Endodermal cell (in vitro differentiated cells): Measurements from ENCODE around the gene TBC1D2B. TPM values are rescaled to one million over a fixed set of nuclear protein-coding genes. Genes with fewer than 3 reads are reported as not detected.
"Not testable (repeated sequence)": the region's sequence is repeated elsewhere in the genome, so short reads cannot be mapped to it uniquely, and the experiment has no call there.

ENCODE experiments used
- DNase-seq: peaks from one replicate; pipeline ENCODE4 v3.0.0-alpha.2; 2017
- H3K27ac ChIP-seq: 2 replicates; pipeline ENCODE4 v1.5.1; 2013; ENCODE audit warnings: mild to moderate bottlenecking, low read depth, low read length, moderate library complexity
- H3K27me3 ChIP-seq: 2 replicates; pipeline ENCODE4 v1.6.1; 2013; ENCODE audit warnings: mild to moderate bottlenecking, low read length, moderate library complexity; ENCODE audit not compliant: insufficient read depth, control insufficient read depth, poor library complexity, severe bottlenecking
- H3K36me3 ChIP-seq: 2 replicates; pipeline ENCODE4 v1.7.0; 2013; ENCODE audit warnings: mild to moderate bottlenecking, low read length, moderate library complexity; ENCODE audit not compliant: control insufficient read depth, insufficient read depth
- H3K4me1 ChIP-seq: one replicate; pipeline ENCODE4 v1.7.0; 2013; ENCODE audit warnings: low read length; ENCODE audit not compliant: control insufficient read depth, insufficient read depth
- H3K4me3 ChIP-seq: 2 replicates; pipeline ENCODE4 v1.5.1; 2013; ENCODE audit warnings: mild to moderate bottlenecking, low read length, moderate library complexity
- H3K9ac ChIP-seq: 2 replicates; pipeline ENCODE4 v1.6.1; 2013; ENCODE audit warnings: mild to moderate bottlenecking, low read length, moderate library complexity; ENCODE audit not compliant: poor library complexity, severe bottlenecking; ENCODE audit errors: extremely low read depth
- H3K9me3 ChIP-seq: 2 replicates; pipeline ENCODE4 v1.6.1; 2013; ENCODE audit warnings: mild to moderate bottlenecking, low read length, moderate library complexity; ENCODE audit not compliant: control insufficient read depth
- H3K27ac Mint-ChIP-seq: 2 replicates; pipeline ENCODE4 v1.8.0; 2020; ENCODE audit warnings: mixed read lengths
- H3K27me3 Mint-ChIP-seq: 2 replicates; pipeline ENCODE4 v1.8.0; 2021; ENCODE audit warnings: mild to moderate bottlenecking, mixed read lengths; ENCODE audit not compliant: insufficient read depth
- H3K36me3 Mint-ChIP-seq: 2 replicates; pipeline ENCODE4 v1.8.0; 2020; ENCODE audit warnings: low read depth, mixed read lengths
- H3K4me1 Mint-ChIP-seq: 2 replicates; pipeline ENCODE4 v1.8.0; 2020; ENCODE audit warnings: mixed read lengths
- H3K4me3 Mint-ChIP-seq: 2 replicates; pipeline ENCODE4 v1.8.0; 2020; ENCODE audit warnings: mild to moderate bottlenecking, moderate library complexity, mixed read lengths
- H3K9me3 Mint-ChIP-seq: 2 replicates; pipeline ENCODE4 v1.8.0; 2020; ENCODE audit warnings: mild to moderate bottlenecking, mixed read lengths
- WGBS, 2 experiments: methylation state at CpG; one replicate each; pipeline versions ENCODE4 v1.1.5 to v1.1.7; 2013; ENCODE audit warnings: missing lambda C conversion rate in 2 of 2, mixed read lengths in 1 of 2; ENCODE audit not compliant: insufficient coverage in 1 of 2, insufficient read length in 1 of 2; 5-methylcytosine and 5-hydroxymethylcytosine counted together
- total RNA-seq, 2 donors: library from RNA; stranded (reverse); fragmentation: NEBNext Ultra II Directional in 1 of 2; extraction: Animal tissue kit (Norgen Biotek cat#: 25700) in 1 of 2; gene quantifications; 2 replicates in 1 of 2; 3 replicates in 1 of 2; pipeline ENCODE4 v1.2.1, GENCODE V29; 2021
- TF ChIP-seq, protein P1 (sequence below): fragments of 200-600 bp; sonication (generic); conservative IDR thresholded peaks from 2 replicates; pipeline ENCODE4 v1.5.0; 2021; ENCODE audit warnings: antibody characterized with exemption, mild to moderate bottlenecking

Gene TBC1D2B
- total RNA-seq, 2 donors from 2014 or later: 13.8 to 23.8 TPM

DNA sequence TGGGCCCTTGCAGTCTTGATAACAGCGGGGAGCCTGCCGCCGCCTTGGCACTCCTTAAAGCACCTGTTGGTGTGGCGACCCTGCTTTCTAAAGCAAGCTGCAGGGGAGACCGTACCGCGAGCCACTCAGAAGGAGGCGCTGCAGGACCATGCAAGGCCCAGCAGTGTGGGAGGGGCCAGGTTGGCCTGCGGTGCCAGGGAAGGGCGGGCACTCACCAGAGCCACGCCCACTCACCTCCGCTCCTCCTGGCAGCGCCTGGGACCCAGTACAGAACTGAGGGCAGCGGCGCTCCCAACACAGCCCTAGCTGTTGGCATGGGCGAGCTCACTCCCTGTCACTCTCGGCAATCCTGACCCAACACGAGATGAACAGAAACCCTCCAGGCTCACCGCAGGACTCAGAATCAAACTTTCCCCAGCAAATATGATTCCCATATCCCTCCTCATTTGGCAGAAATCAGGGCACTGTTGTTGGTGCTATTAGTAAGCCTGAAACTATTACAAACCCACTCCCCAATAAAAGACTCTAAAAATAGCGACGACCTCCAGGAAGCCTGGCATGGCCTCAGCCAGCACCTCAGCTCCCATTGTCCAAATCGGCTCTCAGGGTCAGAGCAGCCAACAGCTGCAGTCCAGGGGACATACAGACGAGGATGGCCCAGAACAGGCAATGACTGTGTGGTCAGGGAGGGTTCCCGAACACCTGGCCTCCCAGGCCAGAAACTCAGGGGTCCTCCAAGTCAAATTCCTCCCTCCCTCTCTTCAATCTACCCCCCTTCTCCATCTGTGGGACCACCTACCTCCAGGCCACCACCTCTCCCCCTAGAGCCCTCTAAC lies 77.2 kb downstream of the TBC1D2B start:
- peaks cover 4% of the 10 kb centered on the region for H3K4me1 ChIP-seq
- H3K27ac ChIP-seq: no peak overlapping the region
- no peaks in the 10 kb centered on the region for H3K9me3 ChIP-seq
- H3K9ac ChIP-seq: no peak overlapping the region
- TF ChIP-seq, protein P1, sequence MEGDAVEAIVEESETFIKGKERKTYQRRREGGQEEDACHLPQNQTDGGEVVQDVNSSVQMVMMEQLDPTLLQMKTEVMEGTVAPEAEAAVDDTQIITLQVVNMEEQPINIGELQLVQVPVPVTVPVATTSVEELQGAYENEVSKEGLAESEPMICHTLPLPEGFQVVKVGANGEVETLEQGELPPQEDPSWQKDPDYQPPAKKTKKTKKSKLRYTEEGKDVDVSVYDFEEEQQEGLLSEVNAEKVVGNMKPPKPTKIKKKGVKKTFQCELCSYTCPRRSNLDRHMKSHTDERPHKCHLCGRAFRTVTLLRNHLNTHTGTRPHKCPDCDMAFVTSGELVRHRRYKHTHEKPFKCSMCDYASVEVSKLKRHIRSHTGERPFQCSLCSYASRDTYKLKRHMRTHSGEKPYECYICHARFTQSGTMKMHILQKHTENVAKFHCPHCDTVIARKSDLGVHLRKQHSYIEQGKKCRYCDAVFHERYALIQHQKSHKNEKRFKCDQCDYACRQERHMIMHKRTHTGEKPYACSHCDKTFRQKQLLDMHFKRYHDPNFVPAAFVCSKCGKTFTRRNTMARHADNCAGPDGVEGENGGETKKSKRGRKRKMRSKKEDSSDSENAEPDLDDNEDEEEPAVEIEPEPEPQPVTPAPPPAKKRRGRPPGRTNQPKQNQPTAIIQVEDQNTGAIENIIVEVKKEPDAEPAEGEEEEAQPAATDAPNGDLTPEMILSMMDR: peak; percentile 97
- H3K27me3 Mint-ChIP-seq: no peaks in the 10 kb centered on the region
- H3K4me3 Mint-ChIP-seq: no peak overlapping the region
- DNase-seq: peak; percentile 98
- peaks cover 8% of the 10 kb centered on the region for H3K36me3 Mint-ChIP-seq
- no peaks in the 10 kb centered on the region for H3K9me3 Mint-ChIP-seq
- 44 to 87% methylated on average over 3 to 24 of the region's 24 CpGs for WGBS, 2 experiments
- no peaks in the 10 kb centered on the region for H3K36me3 ChIP-seq
- H3K27me3 ChIP-seq: no peaks in the 10 kb centered on the region
- H3K4me3 ChIP-seq: no peak overlapping the region
- no peak overlapping the region for H3K27ac Mint-ChIP-seq
- peaks cover 2% of the 10 kb centered on the region for H3K4me1 Mint-ChIP-seq

DNA sequence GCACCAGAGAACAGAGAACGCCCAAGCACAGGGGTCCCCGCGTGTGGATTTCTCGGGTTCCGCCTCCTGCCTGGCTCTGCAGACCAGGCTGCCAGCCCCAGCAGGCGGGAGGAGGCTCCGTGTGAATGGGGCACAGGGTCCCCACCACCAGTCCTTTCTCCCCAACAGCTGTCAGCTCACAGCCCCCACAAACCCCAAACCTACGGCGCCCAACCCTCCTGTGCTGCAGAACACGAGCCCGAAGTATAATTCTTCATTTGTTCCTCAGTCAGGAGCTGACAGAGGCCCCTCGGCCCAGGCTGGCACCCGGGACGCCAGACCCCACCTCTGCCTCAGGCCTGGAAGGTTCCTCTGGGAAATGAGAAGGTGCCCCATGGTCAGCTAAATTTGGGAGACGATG lies 78.0 kb downstream of the TBC1D2B start:
- H3K36me3 ChIP-seq: no peaks in the 10 kb centered on the region
- no peaks in the 10 kb centered on the region for H3K27me3 ChIP-seq
- H3K4me1 Mint-ChIP-seq: peaks cover 2% of the 10 kb centered on the region

DNA sequence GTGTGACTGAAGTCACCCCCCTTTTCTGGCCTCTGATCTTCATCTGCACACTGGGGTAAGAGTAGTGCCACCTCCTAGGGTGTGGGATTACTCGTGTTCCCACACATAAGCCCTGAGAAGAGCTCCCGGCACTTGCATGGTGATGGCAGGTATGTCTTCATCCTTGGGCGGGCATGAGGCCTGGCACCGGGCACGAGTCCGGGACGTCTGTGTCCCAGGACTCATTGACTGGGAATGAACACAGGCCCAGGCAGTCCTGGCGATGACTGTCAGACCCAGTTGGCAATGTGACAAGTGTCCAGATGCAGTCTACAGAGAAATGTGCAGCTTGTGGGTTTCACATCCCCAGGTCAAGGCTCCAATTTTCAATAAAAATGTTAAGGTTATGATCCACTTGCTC lies 78.9 kb downstream of the TBC1D2B start:
- Mint-ChIP-seq H3K27ac (no peak overlapping the region), H3K4me3 (no peak overlapping the region), H3K27me3 (no peaks in the 10 kb centered on the region), H3K36me3 (peaks cover 8% of the 10 kb centered on the region), H3K9me3 (no peaks in the 10 kb centered on the region), H3K4me1 (no peaks in the 10 kb centered on the region)
- no peaks in the 10 kb centered on the region for H3K9me3 ChIP-seq
- no peak overlapping the region for H3K4me3 ChIP-seq
- DNase-seq: no peak
- no peak overlapping the region for H3K9ac ChIP-seq
- TF ChIP-seq, protein P1: no peak
- WGBS, 2 experiments: 91 to 94% methylated on average over 7 to 8 of the region's 8 CpGs
- H3K27me3 ChIP-seq: no peaks in the 10 kb centered on the region
- H3K36me3 ChIP-seq: no peaks in the 10 kb centered on the region
- no peak overlapping the region for H3K27ac ChIP-seq
- H3K4me1 ChIP-seq: peaks cover 4% of the 10 kb centered on the region

More for the DNA sequence above, 78.0 kb downstream of the TBC1D2B start:
- Histone ChIP-seq H3K9me3 (no peaks in the 10 kb centered on the region), H3K4me1 (peaks cover 4% of the 10 kb centered on the region), H3K4me3 (no peak overlapping the region), H3K27ac (no peak overlapping the region), H3K9ac (no peak overlapping the region)
- Mint-ChIP-seq H3K36me3 (peaks cover 8% of the 10 kb centered on the region), H3K27me3 (no peaks in the 10 kb centered on the region), H3K27ac (no peak overlapping the region), H3K9me3 (no peaks in the 10 kb centered on the region), H3K4me3 (no peak overlapping the region)
- WGBS, 2 experiments: 92 to 94% methylated on average over 3 to 15 of the region's 15 CpGs
- TF ChIP-seq, protein P1: no peak
- DNase-seq: no peak

DNA sequence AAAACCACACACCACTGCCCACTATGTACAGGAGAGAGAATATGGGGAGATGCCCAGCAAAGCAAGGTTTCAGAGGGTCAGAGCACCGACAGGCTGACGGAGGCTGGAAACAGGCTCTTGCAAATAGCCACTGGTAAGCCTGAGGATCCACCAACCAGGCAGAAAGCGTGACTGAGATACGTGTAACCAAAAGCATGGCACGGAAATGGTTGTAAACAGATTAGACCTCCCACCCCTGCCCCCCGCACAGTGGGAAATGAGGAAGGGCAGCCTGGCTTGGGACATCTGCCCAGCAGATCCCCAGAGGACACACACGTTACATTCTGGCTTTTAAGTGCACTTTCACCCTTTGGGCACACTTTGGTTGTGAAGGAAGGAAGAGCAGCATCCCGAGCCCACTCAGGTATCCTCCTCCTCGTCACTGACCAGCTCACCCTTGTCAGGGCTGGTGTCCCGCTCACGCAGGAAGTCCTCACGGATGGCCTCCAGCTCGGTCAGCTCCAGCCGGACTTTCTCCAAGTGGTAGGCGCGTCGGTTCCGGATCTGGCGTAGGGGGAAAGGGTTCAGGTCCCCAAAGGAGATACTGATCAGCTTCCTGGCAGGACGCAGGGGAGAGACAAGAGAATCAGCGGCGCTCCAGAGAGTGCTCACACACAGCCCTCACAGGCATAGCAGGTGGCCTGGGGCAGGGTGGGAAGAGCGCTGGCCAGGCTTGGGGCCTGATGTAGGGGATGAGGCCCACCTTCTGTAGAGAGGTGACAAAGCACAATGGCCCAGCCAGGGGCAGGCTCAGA lies 79.6 kb downstream of the TBC1D2B start:
- not testable (repeated sequence) for H3K36me3 ChIP-seq, H3K4me1 Mint-ChIP-seq, H3K27me3 Mint-ChIP-seq, H3K27ac Mint-ChIP-seq, H3K4me3 ChIP-seq, H3K4me3 Mint-ChIP-seq, H3K9ac ChIP-seq, H3K27me3 ChIP-seq, H3K4me1 ChIP-seq, H3K9me3 Mint-ChIP-seq, H3K27ac ChIP-seq, H3K9me3 ChIP-seq, DNase-seq, H3K36me3 Mint-ChIP-seq
- 93 to 95% methylated on average over 8 to 23 of the region's 23 CpGs for WGBS, 2 experiments

DNA sequence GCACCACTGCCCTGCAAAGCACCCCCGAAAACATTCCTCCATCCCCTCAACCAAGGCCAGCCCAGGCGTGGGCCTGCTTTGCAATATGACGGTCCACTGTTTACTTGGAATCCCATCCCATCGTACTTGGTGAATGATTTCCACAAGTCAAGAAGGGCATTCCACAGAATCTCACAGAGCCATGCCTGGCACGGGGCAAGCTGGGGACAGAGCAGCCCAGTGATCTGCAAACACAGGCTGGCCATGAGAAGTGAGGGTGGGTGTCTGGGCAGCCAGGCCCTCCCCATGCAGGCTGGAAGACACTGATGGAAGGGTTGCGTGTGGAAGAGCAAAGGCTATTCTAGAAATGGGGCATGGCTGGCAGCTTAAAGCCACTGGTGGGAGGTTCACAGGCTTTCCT lies 80.3 kb downstream of the TBC1D2B start:
- H3K36me3 Mint-ChIP-seq, H3K9me3 Mint-ChIP-seq, H3K4me3 Mint-ChIP-seq, H3K9me3 ChIP-seq, H3K4me1 ChIP-seq, H3K4me3 ChIP-seq, H3K27me3 ChIP-seq, H3K27ac ChIP-seq, H3K9ac ChIP-seq, H3K27me3 Mint-ChIP-seq, H3K4me1 Mint-ChIP-seq, H3K36me3 ChIP-seq, DNase-seq, H3K27ac Mint-ChIP-seq: not testable (repeated sequence)
- WGBS, 2 experiments: 85 to 90% methylated on average over 3 to 6 of the region's 6 CpGs
